Aorta (tissue), 5 donors: ENCODE measurements around the gene NTRK3. TPM values are rescaled to one million over a fixed set of nuclear protein-coding genes. Genes with fewer than 3 reads are reported as not detected.

Experiments
- ATAC-seq: fragments of 200-7000 bp; cut with Tn5 transposase; one replicate; pipeline ENCODE4 v1.9.1; 2022; ENCODE audit warnings: moderate library complexity; ENCODE audit not compliant: low FRiP score
- DNase-seq, 2 donors: peaks; one replicate each; pipeline ENCODE4 v3.0.0-alpha.2; 2020
- H3K27ac ChIP-seq, 2 donors: one replicate each; pipeline ENCODE4 v1.5.1; 2013; ENCODE audit warnings: low read length in 2 of 2, mild to moderate bottlenecking in 2 of 2, moderate library complexity in 2 of 2, control low read depth in 1 of 2, inconsistent platforms in 1 of 2, low read depth in 1 of 2
- H3K27me3 ChIP-seq, 2 donors: one replicate each; pipeline ENCODE4 v1.6.1; 2013; ENCODE audit warnings: control low read depth in 1 of 2, low read length in 1 of 2, mild to moderate bottlenecking in 1 of 2, moderate library complexity in 1 of 2; ENCODE audit not compliant: insufficient read depth in 2 of 2, control insufficient read depth in 1 of 2
- H3K36me3 ChIP-seq, 2 donors: one replicate each; pipeline ENCODE4 v1.6.1; 2013; ENCODE audit warnings: control low read depth in 1 of 2, low read length in 1 of 2, mild to moderate bottlenecking in 1 of 2; ENCODE audit not compliant: insufficient read depth in 2 of 2, control insufficient read depth in 1 of 2
- H3K4me1 ChIP-seq, 2 donors: one replicate each; pipeline ENCODE4 v1.6.1; 2013; ENCODE audit warnings: low read length in 2 of 2, control low read depth in 1 of 2, mild to moderate bottlenecking in 1 of 2, moderate library complexity in 1 of 2; ENCODE audit not compliant: insufficient read depth in 2 of 2, control insufficient read depth in 1 of 2
- H3K4me3 ChIP-seq, 2 donors: one replicate each; pipeline ENCODE4 v1.5.1; 2013; ENCODE audit warnings: low read length in 2 of 2, control low read depth in 1 of 2, mild to moderate bottlenecking in 1 of 2
- H3K9me3 ChIP-seq: one replicate; pipeline ENCODE4 v1.6.1; 2013; ENCODE audit warnings: mild to moderate bottlenecking, low read length; ENCODE audit not compliant: control insufficient read depth
- WGBS, 2 donors: extraction: QIAGEN DNeasy Blood & Tissue Kit; methylation state at CpG; one replicate each; pipeline ENCODE4 v1.1.7; 2013; 5-methylcytosine and 5-hydroxymethylcytosine counted together
- intact Hi-C, 2 donors: fragments of 100-400 bp; cut with DNase I; formaldehyde crosslinking; loops; one replicate each; pipeline versions ENCODE4 v1.14.2 to v1.15.0; 2022
- polyA plus RNA-seq, 2 donors: library from polyadenylated mRNA; stranded (reverse); fragments of 200-250 nt; gene quantifications; one replicate each; pipeline ENCODE4 v1.2.3, GENCODE V29; 2013
- total RNA-seq, 2 donors: library from RNA; stranded (reverse); fragmentation: NEBNext Ultra II Directional; extraction: Animal tissue kit (Norgen Biotek cat#: 25700); gene quantifications; one replicate each; pipeline ENCODE4 v1.2.1, GENCODE V29; 2021
- donor health status: healthy with polysubstance abuse.
- donor health status: Bipolar disorder and iron deficiency.
- donor health status: DM: no; HTN: no; CAD: no.
- donor health status: DM: no; HTN: no; CAD: no.
- donor health status: DM: yes; HTN: yes; CAD: no.

NTRK3 gene
- total and polyA plus RNA-seq, 4 donors = 8.9 to 84.0 (median 79.6) TPM

- ATAC-seq = no peak
- H3K4me1 ChIP-seq = no peaks in the 10 kb centered on the region
Observed at GRCh38 chr15:87938031-87938430, 318.5 kb downstream of the NTRK3 start.

GRCh38 chr15:87935583-87935982 lies 321.0 kb downstream of the NTRK3 start:
- ATAC-seq (no peak), DNase-seq (no peak)
- H3K4me3 ChIP-seq = no peak overlapping the region
- H3K27ac ChIP-seq = no peak overlapping the region
- no peaks in the 10 kb centered on the region for H3K9me3 ChIP-seq
- peaks cover 0 to 5% of the 10 kb centered on the region in 2 donors for H3K36me3 ChIP-seq
- intact Hi-C loops = no loop called here
- H3K4me1 ChIP-seq = no peaks in the 10 kb centered on the region
- 22 to 23% methylated on average over 2 of the region's 2 CpGs for WGBS, 2 donors
- no peaks in the 10 kb centered on the region for H3K27me3 ChIP-seq

More at GRCh38 chr15:87938031-87938430, 318.5 kb downstream of the NTRK3 start:
- peaks cover 0 to 2% of the 10 kb centered on the region in 2 donors for H3K36me3 ChIP-seq
- H3K27me3 ChIP-seq = no peaks in the 10 kb centered on the region
- no peak for DNase-seq
- WGBS, 2 donors = 71 to 82% methylated on average over 1 of the region's 1 CpG
- no peaks in the 10 kb centered on the region for H3K9me3 ChIP-seq
- intact Hi-C loops = no loop called here
- H3K4me3 ChIP-seq = no peak overlapping the region
- H3K27ac ChIP-seq = no peak overlapping the region

GRCh38 chr15:87931584-87931983 lies 325.0 kb downstream of the NTRK3 start:
- Histone ChIP-seq H3K4me3 (no peak overlapping the region), H3K27me3 (no peaks in the 10 kb centered on the region), H3K27ac (no peak overlapping the region), H3K4me1 (no peaks in the 10 kb centered on the region), H3K36me3 (peaks cover 7 to 16% of the 10 kb centered on the region in 2 donors), H3K9me3 (no peaks in the 10 kb centered on the region)
- 95 to 96% methylated on average over 2 of the region's 2 CpGs for WGBS, 2 donors
- DNase-seq (no peak), ATAC-seq (no peak)
- intact Hi-C loops = no loop called here

- intact Hi-C loops = no loop called here
- Histone ChIP-seq H3K4me1 (no peaks in the 10 kb centered on the region), H3K4me3 (no peak overlapping the region), H3K27me3 (no peaks in the 10 kb centered on the region), H3K9me3 (no peaks in the 10 kb centered on the region), H3K36me3 (peaks cover 8 to 14% of the 10 kb centered on the region in 2 donors), H3K27ac (no peak overlapping the region)
- DNase-seq = no peak
- no peak for ATAC-seq
- WGBS, 2 donors = 76 to 92% methylated on average over 5 of the region's 5 CpGs
Observed at GRCh38 chr15:87930457-87930856, 326.1 kb downstream of the NTRK3 start.

- Histone ChIP-seq H3K27me3 (no peaks in the 10 kb centered on the region), H3K4me1 (no peaks in the 10 kb centered on the region), H3K27ac (no peak overlapping the region), H3K4me3 (no peak overlapping the region), H3K9me3 (no peaks in the 10 kb centered on the region), H3K36me3 (peaks cover 8 to 14% of the 10 kb centered on the region in 2 donors)
- intact Hi-C loops = no loop called here
- WGBS, 2 donors = 85 to 88% methylated on average over 2 of the region's 2 CpGs
- DNase-seq (no peak), ATAC-seq (no peak)
Observed at GRCh38 chr15:87929841-87930240, 326.7 kb downstream of the NTRK3 start.

- no peak for ATAC-seq
- no peak for DNase-seq
- Histone ChIP-seq H3K4me1 (no peaks in the 10 kb centered on the region), H3K9me3 (peaks cover 3% of the 10 kb centered on the region), H3K27ac (no peak overlapping the region), H3K27me3 (no peaks in the 10 kb centered on the region), H3K4me3 (no peak overlapping the region), H3K36me3 (peaks cover 8 to 12% of the 10 kb centered on the region in 2 donors)
- 90 to 100% methylated on average over 1 of the region's 1 CpG for WGBS, 2 donors
- intact Hi-C loops = no loop called here
Observed at GRCh38 chr15:87924433-87924832, 332.1 kb downstream of the NTRK3 start.

- Histone ChIP-seq H3K27me3 (no peaks in the 10 kb centered on the region), H3K9me3 (no peaks in the 10 kb centered on the region), H3K4me1 (no peaks in the 10 kb centered on the region), H3K27ac (no peak overlapping the region), H3K36me3 (no peaks in the 10 kb centered on the region), H3K4me3 (no peak overlapping the region)
- DNase-seq (no peak), ATAC-seq (no peak)
- intact Hi-C loops = no loop called here
- WGBS, 2 donors = 43 to 59% methylated on average over 3 of the region's 3 CpGs
Observed at GRCh38 chr15:87919064-87919463, 337.5 kb downstream of the NTRK3 start.

GRCh38 chr15:87917480-87917879 lies 339.1 kb downstream of the NTRK3 start:
- no peak for ATAC-seq
- DNase-seq = no peak
- no peak overlapping the region for H3K27ac ChIP-seq
- H3K9me3 ChIP-seq = no peaks in the 10 kb centered on the region
- no peaks in the 10 kb centered on the region for H3K36me3 ChIP-seq
- H3K4me3 ChIP-seq = no peak overlapping the region
- no peaks in the 10 kb centered on the region for H3K4me1 ChIP-seq
- intact Hi-C loops = no loop called here
- WGBS, 2 donors = 92 to 93% methylated on average over 2 of the region's 2 CpGs
- no peaks in the 10 kb centered on the region for H3K27me3 ChIP-seq

GRCh38 chr15:87916208-87916607 lies 340.3 kb downstream of the NTRK3 start:
- Histone ChIP-seq H3K27me3 (no peaks in the 10 kb centered on the region), H3K4me1 (no peaks in the 10 kb centered on the region), H3K36me3 (no peaks in the 10 kb centered on the region), H3K9me3 (no peaks in the 10 kb centered on the region), H3K4me3 (no peak overlapping the region), H3K27ac (no peak overlapping the region)
- WGBS, 2 donors = 66 to 77% methylated on average over 5 of the region's 5 CpGs
- ATAC-seq = no peak
- intact Hi-C loops = no loop called here
- DNase-seq = no peak
